ENCODE measurements around the gene CLCN1.

The CLCN1 gene

GRCh38 chr7:143304938-143305337, 11.0 kb upstream of the CLCN1 start:
- no peak for TF ChIP-seq CTCF (conservative IDR thresholded peaks at IDR 0.05)
- no peak for TF ChIP-seq ZFX (IDR thresholded peaks at IDR 0.05)
- no peak overlapping the region for H3K27ac ChIP-seq

- TF ChIP-seq CTCF (conservative IDR thresholded peaks at IDR 0.05), result peak; percentile 99
- TF ChIP-seq ZFX (IDR thresholded peaks at IDR 0.05), result no peak
- H3K27ac ChIP-seq, result no peak overlapping the region
Observed at GRCh38 chr7:143305423-143306070, 10.4 kb upstream of the CLCN1 start.

- H3K27ac ChIP-seq, result no peak overlapping the region
- TF ChIP-seq ZFX (IDR thresholded peaks at IDR 0.05), result no peak
- no peak for TF ChIP-seq CTCF (conservative IDR thresholded peaks at IDR 0.05)
Observed at GRCh38 chr7:143308632-143309031, 7.3 kb upstream of the CLCN1 start.

- no peak for TF ChIP-seq ZFX (IDR thresholded peaks at IDR 0.05)
- TF ChIP-seq CTCF (conservative IDR thresholded peaks at IDR 0.05), result no peak
- H3K27ac ChIP-seq, result no peak overlapping the region
Observed at GRCh38 chr7:143314127-143314526, 1.8 kb upstream of the CLCN1 start.

GRCh38 chr7:143316492-143316891, 581 bp downstream of the CLCN1 start:
- no peak overlapping the region for H3K27ac ChIP-seq
- TF ChIP-seq CTCF (conservative IDR thresholded peaks at IDR 0.05) (no peak), ZFX (IDR thresholded peaks at IDR 0.05) (no peak)

GRCh38 chr7:143318661-143319060, 2.8 kb downstream of the CLCN1 start:
- H3K27ac ChIP-seq, result no peak overlapping the region
- TF ChIP-seq CTCF (conservative IDR thresholded peaks at IDR 0.05) (no peak), ZFX (IDR thresholded peaks at IDR 0.05) (no peak)

GRCh38 chr7:143320620-143321019, 4.7 kb downstream of the CLCN1 start:
- TF ChIP-seq CTCF (conservative IDR thresholded peaks at IDR 0.05) (no peak), ZFX (IDR thresholded peaks at IDR 0.05) (no peak)
- H3K27ac ChIP-seq, result peak overlapping the region; percentile 2; the same call in 1 of the 2 replicates

All from C4-2B (cell line).